VCaP (cell line): ENCODE measurements around the gene XXYLT1.

Experiments used
- H3K27ac ChIP-seq: fragments of 450-650 bp; 2 replicates; pipeline ENCODE4 v1.5.1; 2017
- CTCF ChIP-seq: fragments of 450-650 bp; conservative IDR thresholded peaks from 2 replicates; pipeline ENCODE4 v1.5.1; 2017; ENCODE audit warnings: mild to moderate bottlenecking, moderate library complexity

Gene XXYLT1

GRCh38 chr3:195160908-195161434, 110.0 kb downstream of the XXYLT1 start:
- no peak overlapping the region for H3K27ac ChIP-seq
- TF ChIP-seq CTCF, result no peak

GRCh38 chr3:195160257-195160898, 110.6 kb downstream of the XXYLT1 start:
- TF ChIP-seq CTCF, result no peak

GRCh38 chr3:195159814-195160165, 111.2 kb downstream of the XXYLT1 start:
- H3K27ac ChIP-seq, result no peak overlapping the region
- no peak for TF ChIP-seq CTCF

More at GRCh38 chr3:195160257-195160898, 110.6 kb downstream of the XXYLT1 start:
- no peak overlapping the region for H3K27ac ChIP-seq

GRCh38 chr3:195159117-195159813, 111.7 kb downstream of the XXYLT1 start:
- no peak overlapping the region for H3K27ac ChIP-seq
- TF ChIP-seq CTCF, result no peak

GRCh38 chr3:195156286-195156890, 114.6 kb downstream of the XXYLT1 start:
- peak overlapping the region; percentile 88 for H3K27ac ChIP-seq
- no peak for TF ChIP-seq CTCF

- H3K27ac ChIP-seq, result peak overlapping the region; percentile 88
- no peak for TF ChIP-seq CTCF
Measured at GRCh38 chr3:195155570-195156241, 115.3 kb downstream of the XXYLT1 start.
